Testis (tissue), 2 donors: ENCODE results near the gene PCYT2.

Experiments used
- POLR2A ChIP-seq: fragments of 450-650 bp; IDR thresholded peaks from one replicate; pipeline ENCODE4 v1.6.1; 2017; ENCODE audit warnings: antibody characterized with exemption, mild to moderate bottlenecking, moderate library complexity
- TF ChIP-seq, protein P1 (sequence below), 3 experiments: fragments of 450-650 bp in 2 of 3; fragments of 200-600 bp in 1 of 3; sonication (generic) in 1 of 3; IDR thresholded peaks; one replicate each; pipeline ENCODE4 v1.5.1; 2016 to 2019; ENCODE audit warnings: antibody characterized with exemption in 3 of 3, mild to moderate bottlenecking in 2 of 3, moderate library complexity in 1 of 3

DNA sequence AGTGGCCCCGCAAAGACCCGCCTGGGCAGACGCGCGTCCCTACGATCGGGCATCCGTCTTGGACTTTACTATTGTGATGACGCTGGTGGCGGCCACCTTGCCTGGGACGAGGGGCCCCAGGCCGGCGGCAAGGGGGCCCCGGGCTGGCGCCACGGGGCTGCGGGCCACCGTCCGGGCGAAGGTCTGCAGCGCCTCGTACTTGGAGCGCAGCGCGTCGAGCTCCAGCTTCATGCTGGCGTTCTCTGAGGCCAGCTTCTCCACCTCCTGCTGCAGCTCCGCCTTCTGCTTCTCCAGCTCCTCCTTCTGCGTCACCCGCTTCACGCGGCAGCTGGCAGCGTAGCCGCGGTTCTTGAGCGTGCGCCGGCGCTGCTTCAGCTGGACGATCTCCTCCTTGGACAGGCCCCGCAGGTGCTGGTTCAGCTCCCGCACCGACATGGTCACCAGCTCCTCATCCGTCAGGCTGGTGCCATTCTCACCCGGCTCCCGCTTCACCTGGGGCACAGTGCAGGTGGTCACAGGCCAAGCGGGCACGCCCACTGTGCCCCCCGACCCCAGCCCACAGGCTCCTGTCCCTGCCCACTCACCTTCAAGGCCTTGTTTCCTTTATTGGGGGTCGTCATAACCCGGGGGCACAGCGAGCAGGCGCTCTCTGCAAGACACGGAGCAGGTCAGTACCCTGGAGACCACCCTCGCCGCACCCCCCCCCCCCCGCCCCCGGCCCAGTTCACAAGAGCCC lies 11.5 kb upstream of the PCYT2 start:
- TF ChIP-seq, protein P1, sequence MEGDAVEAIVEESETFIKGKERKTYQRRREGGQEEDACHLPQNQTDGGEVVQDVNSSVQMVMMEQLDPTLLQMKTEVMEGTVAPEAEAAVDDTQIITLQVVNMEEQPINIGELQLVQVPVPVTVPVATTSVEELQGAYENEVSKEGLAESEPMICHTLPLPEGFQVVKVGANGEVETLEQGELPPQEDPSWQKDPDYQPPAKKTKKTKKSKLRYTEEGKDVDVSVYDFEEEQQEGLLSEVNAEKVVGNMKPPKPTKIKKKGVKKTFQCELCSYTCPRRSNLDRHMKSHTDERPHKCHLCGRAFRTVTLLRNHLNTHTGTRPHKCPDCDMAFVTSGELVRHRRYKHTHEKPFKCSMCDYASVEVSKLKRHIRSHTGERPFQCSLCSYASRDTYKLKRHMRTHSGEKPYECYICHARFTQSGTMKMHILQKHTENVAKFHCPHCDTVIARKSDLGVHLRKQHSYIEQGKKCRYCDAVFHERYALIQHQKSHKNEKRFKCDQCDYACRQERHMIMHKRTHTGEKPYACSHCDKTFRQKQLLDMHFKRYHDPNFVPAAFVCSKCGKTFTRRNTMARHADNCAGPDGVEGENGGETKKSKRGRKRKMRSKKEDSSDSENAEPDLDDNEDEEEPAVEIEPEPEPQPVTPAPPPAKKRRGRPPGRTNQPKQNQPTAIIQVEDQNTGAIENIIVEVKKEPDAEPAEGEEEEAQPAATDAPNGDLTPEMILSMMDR (IDR thresholded peaks at IDR 0.05): no peak
- no peak for TF ChIP-seq POLR2A
